CD4-positive, alpha-beta T cell treated with Interferon gamma for 1 hour (primary cell): ENCODE measurements around the gene CNIH3.

Experiments used
- DNase-seq: peaks from one replicate; pipeline ENCODE4 v3.0.0-alpha.2; 2020

The CNIH3 gene

DNA sequence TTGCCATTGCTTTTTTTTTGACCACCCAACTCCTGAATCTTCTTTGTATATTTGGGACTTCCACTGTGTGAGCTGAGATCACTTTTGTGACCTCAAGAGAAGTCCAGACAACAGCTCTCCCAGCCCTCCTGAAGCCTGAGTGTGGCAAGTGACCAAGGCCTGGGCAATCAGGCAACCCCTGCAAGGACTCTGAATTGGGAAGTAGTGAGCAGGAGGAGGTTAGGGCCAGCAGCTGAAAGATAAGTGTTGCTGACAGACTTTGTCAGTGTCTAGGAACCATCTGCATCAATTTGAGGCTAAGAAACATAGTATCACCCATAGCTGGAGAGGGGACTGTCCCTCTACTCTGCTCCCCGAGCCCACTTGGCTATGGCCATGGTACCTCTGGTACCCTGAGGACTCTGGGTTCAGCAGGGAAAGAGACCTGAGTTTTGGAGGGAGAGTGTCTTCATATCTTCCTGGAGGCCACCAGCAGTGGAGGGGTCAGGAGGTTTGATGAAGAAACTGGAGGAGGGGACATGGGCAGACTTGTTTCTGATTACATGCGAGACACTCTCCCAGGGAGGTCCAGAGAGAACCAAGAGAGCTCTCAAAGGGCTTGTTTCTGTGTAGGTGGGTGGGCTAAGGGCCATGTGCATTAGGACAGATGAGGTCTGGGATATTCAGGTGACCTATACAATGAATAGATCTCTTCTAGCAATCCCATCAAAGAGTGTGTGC is 166.3 kb downstream of the CNIH3 start:
- DNase-seq: no peak

DNA sequence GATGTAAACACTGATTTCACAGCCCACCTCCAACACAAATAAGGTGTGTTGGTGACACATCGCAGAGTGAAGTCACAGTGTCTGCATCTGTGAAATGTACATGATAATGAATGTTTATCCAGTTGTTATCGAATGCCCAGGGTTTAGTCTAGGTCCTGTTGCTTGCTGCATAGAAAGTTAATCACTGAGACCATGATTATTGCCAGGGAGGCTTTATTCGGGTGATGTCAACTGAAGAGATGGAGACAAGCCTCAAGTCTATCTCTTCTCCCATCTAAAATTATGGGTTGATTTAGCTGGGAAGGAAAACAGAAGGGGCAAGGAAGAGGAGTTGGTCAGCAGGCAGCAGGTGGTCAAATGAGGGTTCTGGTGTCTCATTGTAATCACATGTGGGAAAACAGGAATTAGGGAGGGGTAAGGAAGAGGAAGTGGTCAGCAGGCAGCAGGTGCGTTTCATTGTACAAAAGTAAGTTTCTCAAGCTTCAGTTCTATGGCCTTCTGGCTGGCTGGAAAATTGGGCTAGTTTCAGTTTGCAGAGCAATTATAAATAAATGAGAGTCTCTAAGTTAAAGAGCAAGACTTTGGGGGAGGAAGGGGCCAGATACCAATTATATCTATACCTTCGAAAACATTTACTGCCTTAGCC is 167.0 kb downstream of the CNIH3 start:
- no peak for DNase-seq

DNA sequence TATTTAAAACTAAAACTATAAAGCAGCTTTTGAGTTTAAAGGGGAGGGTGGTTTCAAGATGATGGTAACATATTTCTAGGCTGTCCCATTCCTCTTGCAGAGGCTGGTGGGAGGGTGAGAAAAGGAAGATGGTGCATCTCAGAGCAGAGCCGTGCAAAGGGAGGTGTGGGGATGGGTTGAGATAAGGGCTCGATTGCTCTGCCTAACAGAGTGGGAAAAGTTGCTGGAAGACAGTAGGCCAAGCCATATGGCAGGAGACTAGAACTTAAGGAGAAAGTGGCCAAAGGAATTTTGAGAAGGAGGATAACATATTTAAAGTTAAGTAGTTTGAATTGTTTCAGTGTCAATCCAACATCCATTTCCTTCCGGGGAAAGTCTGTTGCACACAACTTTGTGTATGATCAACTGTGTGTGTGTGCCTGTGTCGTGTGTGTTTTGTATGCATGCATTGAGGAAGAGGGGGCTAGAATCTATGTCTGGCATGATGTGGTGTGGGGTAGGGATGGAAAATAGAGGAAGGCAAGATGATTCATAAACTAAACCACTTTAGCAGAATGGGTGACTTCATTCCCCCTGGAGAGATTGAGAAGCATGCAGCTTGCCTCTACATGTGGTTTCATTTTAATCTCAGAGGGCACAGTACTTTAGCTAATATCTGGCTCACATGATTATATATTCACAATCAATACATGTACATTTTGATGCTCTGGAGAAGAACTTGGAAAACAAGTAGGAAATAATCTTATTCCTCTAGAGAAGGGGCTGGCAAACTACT is 168.3 kb downstream of the CNIH3 start:
- no peak for DNase-seq

DNA sequence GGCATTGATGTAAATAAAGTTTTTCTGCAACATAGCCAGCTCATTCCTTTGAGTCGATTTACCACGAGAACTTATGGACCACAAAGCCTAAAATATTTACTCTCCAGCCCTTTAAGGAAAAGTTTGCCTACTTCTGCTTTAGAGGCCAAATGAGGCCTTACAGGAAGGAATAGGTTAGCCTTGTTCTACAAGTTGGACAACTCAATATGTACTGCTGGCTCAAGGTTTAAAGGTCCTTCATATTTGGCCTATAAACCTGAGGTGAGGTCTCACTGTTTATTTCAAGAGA is 168.9 kb downstream of the CNIH3 start:
- no peak for DNase-seq

DNA sequence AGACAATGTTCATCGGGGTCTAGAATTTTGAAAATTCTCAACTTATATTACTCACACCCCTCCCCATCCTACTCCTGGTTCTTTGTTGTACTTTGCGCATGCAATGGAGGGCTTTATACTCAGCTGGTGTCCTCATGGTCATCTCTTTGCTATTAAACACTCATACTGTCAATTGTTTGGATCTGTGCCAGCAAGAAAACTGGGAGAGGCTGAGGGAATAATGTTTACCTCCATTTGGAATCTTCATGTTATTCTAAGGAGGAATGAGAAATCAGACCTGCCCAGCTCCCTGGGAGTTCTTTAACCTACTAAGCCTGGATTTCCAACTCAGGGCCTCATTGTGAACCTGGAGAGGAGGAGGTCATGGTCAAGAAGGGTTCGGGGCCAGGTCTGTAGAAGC is 169.5 kb downstream of the CNIH3 start:
- no peak for DNase-seq

DNA sequence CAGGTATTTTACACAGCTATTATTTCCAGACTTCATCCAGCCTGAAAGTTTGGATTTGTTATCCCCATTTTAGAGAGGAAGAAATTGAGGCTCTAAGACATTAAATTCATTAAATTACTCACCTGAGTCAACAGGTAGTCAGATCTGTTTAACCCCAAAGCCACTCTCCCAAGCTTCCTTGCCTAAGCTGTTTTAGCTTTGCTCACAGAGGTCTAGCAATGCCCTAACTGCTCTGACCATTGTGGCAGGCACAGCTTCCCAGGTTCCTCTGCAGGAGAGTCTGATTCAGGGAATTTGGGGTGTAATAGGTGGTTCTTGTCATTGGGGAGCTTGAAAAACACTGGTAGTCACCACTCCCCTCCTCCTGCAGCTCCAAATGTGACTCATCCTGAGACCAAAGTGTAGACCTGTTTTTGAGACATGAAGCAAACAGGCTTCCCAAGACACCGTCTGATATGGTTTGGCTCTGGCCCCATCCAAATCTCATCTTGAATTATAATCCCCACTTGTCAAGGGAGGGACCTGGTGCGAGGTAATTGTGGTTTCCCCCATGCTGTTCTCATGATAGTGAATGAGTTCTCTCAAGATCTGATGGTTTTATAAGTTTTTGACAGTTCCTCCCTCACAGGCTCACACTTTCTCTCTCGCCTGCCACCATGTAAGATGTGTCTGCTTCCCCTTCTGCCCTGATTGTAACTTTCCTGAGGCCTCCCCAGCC is 170.6 kb downstream of the CNIH3 start:
- no peak for DNase-seq

DNA sequence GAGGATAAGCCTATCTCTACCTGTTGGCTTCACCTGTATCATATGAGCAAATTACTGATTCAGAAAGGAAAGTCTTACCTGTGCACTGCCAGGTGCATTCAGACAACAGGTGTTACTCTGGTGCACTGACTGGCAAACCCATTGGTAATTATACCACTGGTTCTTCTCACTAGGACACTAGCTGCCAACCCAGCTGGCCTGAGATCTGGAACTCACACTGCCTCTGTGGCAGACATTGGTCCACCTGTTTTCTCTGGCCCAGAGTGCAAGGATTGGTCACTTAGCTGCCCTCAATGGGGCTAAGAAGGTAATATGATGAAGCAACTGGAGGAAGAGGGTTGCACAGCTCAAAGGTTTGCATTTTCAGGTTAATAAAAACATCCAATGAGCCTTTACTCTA is 173.2 kb downstream of the CNIH3 start:
- no peak for DNase-seq
